MCF 10A (cell line): ENCODE measurements around the gene SLC6A3. TPM values are rescaled to one million over a fixed set of nuclear protein-coding genes. Genes with fewer than 3 reads are reported as not detected.
"Not testable (repeated sequence)": the region's sequence is repeated elsewhere in the genome, so short reads cannot be mapped to it uniquely, and the experiment has no call there.

Source experiments
- BruUV-seq: library from RNA; stranded (reverse); fragments of 400-500 nt; replicated peaks from 2 replicates; lab custom pipeline; 2021; lab: Mats Ljungman, UMichigan
- CTCF ChIA-PET: fragments of 300-600 bp; sonication (Branson Sonifier 250); formaldehyde crosslinking; extraction: SDS; loops from one replicate; lab custom pipeline; 2021; ENCODE audit warnings: antibody characterized with exemption, inconsistent platforms; lab: Yijun Ruan, JAX
- POLR2A ChIA-PET: fragments of 300-600, 350-650 bp; sonication (Branson Sonifier 250); formaldehyde crosslinking; extraction: SDS; loops from one replicate; lab custom pipeline; 2020; ENCODE audit warnings: antibody characterized with exemption, inconsistent platforms; lab: Yijun Ruan, JAX
- DNase-seq: peaks from one replicate; pipeline ENCODE4 v3.0.0-alpha.2; 2018; ENCODE audit not compliant: unreplicated experiment
- H3K27ac Mint-ChIP-seq: one replicate; pipeline ENCODE4 v1.8.0; 2022; ENCODE audit warnings: mild to moderate bottlenecking, low read depth, mixed read lengths; ENCODE audit not compliant: unreplicated experiment
- H3K27me3 Mint-ChIP-seq: one replicate; pipeline ENCODE4 v1.8.0; 2022; ENCODE audit warnings: mixed read lengths; ENCODE audit not compliant: insufficient read depth, unreplicated experiment
- H3K36me3 Mint-ChIP-seq: one replicate; pipeline ENCODE4 v1.8.0; 2022; ENCODE audit warnings: mild to moderate bottlenecking, moderate library complexity, mixed read lengths; ENCODE audit not compliant: insufficient read depth, unreplicated experiment
- H3K4me1 Mint-ChIP-seq: one replicate; pipeline ENCODE4 v1.8.0; 2022; ENCODE audit warnings: mixed read lengths; ENCODE audit not compliant: insufficient read depth, unreplicated experiment
- H3K4me3 Mint-ChIP-seq: one replicate; pipeline ENCODE4 v1.8.0; 2022; ENCODE audit warnings: mild to moderate bottlenecking, moderate library complexity, mixed read lengths; ENCODE audit not compliant: unreplicated experiment
- H3K9me3 Mint-ChIP-seq: one replicate; pipeline ENCODE4 v1.8.0; 2022; ENCODE audit warnings: mixed read lengths; ENCODE audit not compliant: unreplicated experiment
- CTCF ChIP-seq: fragments of 200-600 bp; IDR thresholded peaks from one replicate; pipeline ENCODE4 v1.8.0; 2022; ENCODE audit warnings: antibody characterized with exemption, mild to moderate bottlenecking; ENCODE audit not compliant: unreplicated experiment
- intact Hi-C: fragments of 100-400 bp; cut with micrococcal nuclease; formaldehyde crosslinking; loops from 2 replicates; pipeline ENCODE4 v1.14.1; 2022
- total RNA-seq: library from RNA; stranded (reverse); gene quantifications from 2 replicates; pipeline ENCODE4 v1.2.3, GENCODE V29; 2022

SLC6A3 gene
- total RNA-seq, 1 experiment from 2014 or later, result not detected

GRCh38 chr5:1478271-1479035 is 33.2 kb upstream of the SLC6A3 start:
- no peak for TF ChIP-seq CTCF
- Mint-ChIP-seq H3K27me3 (no peaks in the 10 kb centered on the region), H3K9me3 (no peaks in the 10 kb centered on the region), H3K4me1 (no peaks in the 10 kb centered on the region), H3K27ac (no peak overlapping the region), H3K4me3 (no peak overlapping the region), H3K36me3 (peaks cover 27% of the 10 kb centered on the region)
- no peak for DNase-seq
- POLR2A ChIA-PET, result no interaction called here
- CTCF ChIA-PET, result interaction anchor here (0.6 kb wide), 1 partner anchor 311 kb away, joined by 3 read pairs; no protein-coding TSS in a partner anchor
- BruUV-seq, result no TSS peak
- intact Hi-C loops, result loop anchor here (1.0 kb wide), 1 partner anchor 163 kb away; no protein-coding TSS in a partner anchor

- BruUV-seq, result no TSS peak
- H3K27ac Mint-ChIP-seq, result no peak overlapping the region
- no peaks in the 10 kb centered on the region for H3K4me1 Mint-ChIP-seq
- ChIA-PET POLR2A (no interaction called here), CTCF (interaction anchor here (0.6 kb wide), 1 partner anchor 321 kb away, joined by 3 read pairs; no protein-coding TSS in a partner anchor)
- DNase-seq, result no peak
- intact Hi-C loops, result no loop called here
- no peaks in the 10 kb centered on the region for H3K27me3 Mint-ChIP-seq
- no peak for TF ChIP-seq CTCF
- no peaks in the 10 kb centered on the region for H3K9me3 Mint-ChIP-seq
- H3K4me3 Mint-ChIP-seq, result no peak overlapping the region
- peaks cover 33% of the 10 kb centered on the region for H3K36me3 Mint-ChIP-seq
These were observed 32.1 kb upstream of the SLC6A3 start for GRCh38 chr5:1477341-1477740.

- intact Hi-C loops, result no loop called here
- no peaks in the 10 kb centered on the region for H3K27me3 Mint-ChIP-seq
- no peak overlapping the region for H3K4me3 Mint-ChIP-seq
- ChIA-PET POLR2A (no interaction called here), CTCF (interaction anchor here (0.8 kb wide), 1 partner anchor 23 kb away, joined by 4 read pairs; no protein-coding TSS in a partner anchor)
- H3K4me1 Mint-ChIP-seq, result no peaks in the 10 kb centered on the region
- no peaks in the 10 kb centered on the region for H3K9me3 Mint-ChIP-seq
- peaks cover 33% of the 10 kb centered on the region for H3K36me3 Mint-ChIP-seq
- no peak for TF ChIP-seq CTCF
- no peak for DNase-seq
- BruUV-seq, result no TSS peak
- H3K27ac Mint-ChIP-seq, result no peak overlapping the region
These were observed 31.7 kb upstream of the SLC6A3 start for GRCh38 chr5:1476967-1477310.

- no peak overlapping the region for H3K4me3 Mint-ChIP-seq
- ChIA-PET CTCF (interaction anchor here (0.8 kb wide), 2 partner anchors 22 to 308 kb away, joined by 3 to 4 read pairs; no protein-coding TSS in a partner anchor), POLR2A (interaction anchor here (0.6 kb wide), 1 partner anchor 11 kb away, joined by 5 read pairs; no protein-coding TSS in a partner anchor)
- no peaks in the 10 kb centered on the region for H3K27me3 Mint-ChIP-seq
- peaks cover 36% of the 10 kb centered on the region for H3K36me3 Mint-ChIP-seq
- no TSS peak for BruUV-seq
- DNase-seq, result no peak
- H3K9me3 Mint-ChIP-seq, result no peaks in the 10 kb centered on the region
- H3K4me1 Mint-ChIP-seq, result no peaks in the 10 kb centered on the region
- H3K27ac Mint-ChIP-seq, result no peak overlapping the region
- intact Hi-C loops, result no loop called here
- no peak for TF ChIP-seq CTCF
These were observed 31.1 kb upstream of the SLC6A3 start for GRCh38 chr5:1476181-1476966.

- H3K27ac Mint-ChIP-seq, CTCF ChIA-PET, BruUV-seq, H3K9me3 Mint-ChIP-seq, H3K4me1 Mint-ChIP-seq, intact Hi-C loops, POLR2A ChIA-PET, DNase-seq, H3K27me3 Mint-ChIP-seq, H3K4me3 Mint-ChIP-seq: not testable (repeated sequence)
- peaks cover 37% of the 10 kb centered on the region for H3K36me3 Mint-ChIP-seq
These were observed 30.3 kb upstream of the SLC6A3 start for GRCh38 chr5:1475544-1475900.
